Activated T-helper 17 cell treated with anti-CD3 and anti-CD28 coated beads, Interleukin-2, amount 50 U/mL, for 72 hours (primary cell): ENCODE results near the gene PLPP4. TPM values are rescaled to one million over a fixed set of nuclear protein-coding genes. Genes with fewer than 3 reads are reported as not detected.

ENCODE experiments used
- ATAC-seq: fragments of 150-1000 bp; cut with Tn5 transposase; replicated peaks from 2 replicates; pipeline ENCODE4 v1.10.0; 2021; ENCODE audit warnings: mild to moderate bottlenecking, moderate library complexity
- H3K27ac Mint-ChIP-seq: one replicate; pipeline ENCODE4 v1.8.0; 2022; ENCODE audit warnings: mixed read lengths
- H3K27me3 Mint-ChIP-seq: one replicate; pipeline ENCODE4 v1.8.0; 2022; ENCODE audit warnings: mixed read lengths
- H3K36me3 Mint-ChIP-seq: one replicate; pipeline ENCODE4 v1.8.0; 2022; ENCODE audit warnings: low read depth, mild to moderate bottlenecking, mixed read lengths
- H3K4me1 Mint-ChIP-seq: one replicate; pipeline ENCODE4 v1.8.0; 2022; ENCODE audit warnings: mixed read lengths
- H3K4me3 Mint-ChIP-seq: one replicate; pipeline ENCODE4 v1.8.0; 2022; ENCODE audit warnings: mild to moderate bottlenecking, mixed read lengths
- H3K9me3 Mint-ChIP-seq: one replicate; pipeline ENCODE4 v1.8.0; 2022; ENCODE audit warnings: mixed read lengths
- total RNA-seq, 2 donors: library from RNA; stranded (reverse); gene quantifications; one replicate each; pipeline ENCODE4 v1.2.3, GENCODE V29; 2022

The PLPP4 gene
- not detected for total RNA-seq

- no peak within 1 kb of the TSS for H3K27ac Mint-ChIP-seq
- H3K9me3 Mint-ChIP-seq: no peaks in the 10 kb centered on the region
- no peak for ATAC-seq
- no peak within 1 kb of the TSS for H3K4me3 Mint-ChIP-seq
- no peaks in the 10 kb centered on the region for H3K4me1 Mint-ChIP-seq
- H3K27me3 Mint-ChIP-seq: peaks cover 22% of the 10 kb centered on the region
- no peaks in the 10 kb centered on the region for H3K36me3 Mint-ChIP-seq
Observed at GRCh38 chr10:120456626-120457430, at the start of gene PLPP4. PLPP4 (plus strand) TSS chr10:120457227; CDS start chr10:120457306, 79 bp downstream.

GRCh38 chr10:120409816-120410215, 47.2 kb upstream of the PLPP4 start:
- H3K4me1 Mint-ChIP-seq: no peaks in the 10 kb centered on the region
- no peaks in the 10 kb centered on the region for H3K9me3 Mint-ChIP-seq
- H3K36me3 Mint-ChIP-seq: no peaks in the 10 kb centered on the region
- H3K27ac Mint-ChIP-seq: no peak overlapping the region
- no peak for ATAC-seq
- H3K27me3 Mint-ChIP-seq: peaks cover 13% of the 10 kb centered on the region
- H3K4me3 Mint-ChIP-seq: no peak overlapping the region

GRCh38 chr10:120414946-120415345, 42.1 kb upstream of the PLPP4 start:
- Mint-ChIP-seq H3K9me3 (no peaks in the 10 kb centered on the region), H3K4me1 (no peaks in the 10 kb centered on the region), H3K4me3 (no peak overlapping the region), H3K27ac (no peak overlapping the region), H3K27me3 (peaks cover 4% of the 10 kb centered on the region), H3K36me3 (no peaks in the 10 kb centered on the region)
- no peak for ATAC-seq

GRCh38 chr10:120415709-120416330, 41.2 kb upstream of the PLPP4 start:
- no peak for ATAC-seq
- Mint-ChIP-seq H3K36me3 (no peaks in the 10 kb centered on the region), H3K27ac (no peak overlapping the region), H3K9me3 (no peaks in the 10 kb centered on the region), H3K4me3 (no peak overlapping the region), H3K27me3 (peaks cover 3% of the 10 kb centered on the region), H3K4me1 (no peaks in the 10 kb centered on the region)

GRCh38 chr10:120420421-120420820, 36.6 kb upstream of the PLPP4 start:
- Mint-ChIP-seq H3K4me3 (no peak overlapping the region), H3K9me3 (peaks cover 4% of the 10 kb centered on the region), H3K4me1 (no peaks in the 10 kb centered on the region), H3K27ac (no peak overlapping the region), H3K27me3 (no peaks in the 10 kb centered on the region), H3K36me3 (no peaks in the 10 kb centered on the region)
- ATAC-seq: no peak

- H3K9me3 Mint-ChIP-seq: peaks cover 4% of the 10 kb centered on the region
- no peaks in the 10 kb centered on the region for H3K36me3 Mint-ChIP-seq
- no peaks in the 10 kb centered on the region for H3K4me1 Mint-ChIP-seq
- no peak for ATAC-seq
- peaks cover 4% of the 10 kb centered on the region for H3K27me3 Mint-ChIP-seq
- H3K4me3 Mint-ChIP-seq: no peak overlapping the region
- no peak overlapping the region for H3K27ac Mint-ChIP-seq
Observed at GRCh38 chr10:120421250-120421649, 35.8 kb upstream of the PLPP4 start.

- Mint-ChIP-seq H3K27ac (no peak overlapping the region), H3K27me3 (peaks cover 5% of the 10 kb centered on the region), H3K9me3 (peaks cover 4% of the 10 kb centered on the region), H3K4me1 (no peaks in the 10 kb centered on the region), H3K36me3 (no peaks in the 10 kb centered on the region), H3K4me3 (no peak overlapping the region)
- ATAC-seq: no peak
Observed at GRCh38 chr10:120422457-120422856, 34.6 kb upstream of the PLPP4 start.

- Mint-ChIP-seq H3K36me3 (no peaks in the 10 kb centered on the region), H3K27ac (no peak overlapping the region), H3K9me3 (peaks cover 4% of the 10 kb centered on the region), H3K27me3 (peaks cover 5% of the 10 kb centered on the region), H3K4me1 (no peaks in the 10 kb centered on the region), H3K4me3 (no peak overlapping the region)
- ATAC-seq: no peak
Observed at GRCh38 chr10:120423431-120424197, 33.4 kb upstream of the PLPP4 start.

- H3K36me3 Mint-ChIP-seq: no peaks in the 10 kb centered on the region
- H3K27ac Mint-ChIP-seq: no peak overlapping the region
- no peaks in the 10 kb centered on the region for H3K4me1 Mint-ChIP-seq
- peaks cover 4% of the 10 kb centered on the region for H3K9me3 Mint-ChIP-seq
- no peak overlapping the region for H3K4me3 Mint-ChIP-seq
- no peak for ATAC-seq
- peaks cover 5% of the 10 kb centered on the region for H3K27me3 Mint-ChIP-seq
Observed at GRCh38 chr10:120424198-120424464, 32.9 kb upstream of the PLPP4 start.

GRCh38 chr10:120426306-120426705, 30.7 kb upstream of the PLPP4 start:
- Mint-ChIP-seq H3K9me3 (peaks cover 4% of the 10 kb centered on the region), H3K36me3 (no peaks in the 10 kb centered on the region), H3K4me3 (no peak overlapping the region), H3K27me3 (peaks cover 17% of the 10 kb centered on the region), H3K4me1 (no peaks in the 10 kb centered on the region), H3K27ac (no peak overlapping the region)
- ATAC-seq: no peak

- no peak for ATAC-seq
- no peak overlapping the region for H3K27ac Mint-ChIP-seq
- H3K4me1 Mint-ChIP-seq: no peaks in the 10 kb centered on the region
Observed at GRCh38 chr10:120428754-120429153, 28.3 kb upstream of the PLPP4 start.

GRCh38 chr10:120429395-120429794, 27.6 kb upstream of the PLPP4 start:
- no peaks in the 10 kb centered on the region for H3K9me3 Mint-ChIP-seq
- H3K27ac Mint-ChIP-seq: no peak overlapping the region
- no peaks in the 10 kb centered on the region for H3K4me1 Mint-ChIP-seq
- peaks cover 32% of the 10 kb centered on the region for H3K27me3 Mint-ChIP-seq
- no peak for ATAC-seq
- H3K4me3 Mint-ChIP-seq: no peak overlapping the region
- H3K36me3 Mint-ChIP-seq: no peaks in the 10 kb centered on the region

More at GRCh38 chr10:120428754-120429153, 28.3 kb upstream of the PLPP4 start:
- Mint-ChIP-seq H3K4me3 (no peak overlapping the region), H3K9me3 (no peaks in the 10 kb centered on the region), H3K36me3 (no peaks in the 10 kb centered on the region), H3K27me3 (peaks cover 32% of the 10 kb centered on the region)

- H3K27ac Mint-ChIP-seq: no peak overlapping the region
- no peaks in the 10 kb centered on the region for H3K4me1 Mint-ChIP-seq
- no peak for ATAC-seq
- H3K9me3 Mint-ChIP-seq: peaks cover under 1% of the 10 kb centered on the region
- no peaks in the 10 kb centered on the region for H3K36me3 Mint-ChIP-seq
- H3K27me3 Mint-ChIP-seq: peaks cover 27% of the 10 kb centered on the region
- no peak overlapping the region for H3K4me3 Mint-ChIP-seq
Observed at GRCh38 chr10:120431251-120431651, 25.8 kb upstream of the PLPP4 start.

GRCh38 chr10:120432209-120432608, 24.8 kb upstream of the PLPP4 start:
- Mint-ChIP-seq H3K27me3 (peaks cover 26% of the 10 kb centered on the region), H3K4me1 (no peaks in the 10 kb centered on the region), H3K9me3 (peaks cover 8% of the 10 kb centered on the region), H3K27ac (no peak overlapping the region), H3K4me3 (no peak overlapping the region), H3K36me3 (no peaks in the 10 kb centered on the region)
- no peak for ATAC-seq

- Mint-ChIP-seq H3K36me3 (no peaks in the 10 kb centered on the region), H3K4me1 (no peaks in the 10 kb centered on the region), H3K27ac (no peak overlapping the region), H3K4me3 (no peak overlapping the region), H3K27me3 (peaks cover 26% of the 10 kb centered on the region), H3K9me3 (peaks cover 8% of the 10 kb centered on the region)
- ATAC-seq: no peak
Observed at GRCh38 chr10:120433141-120433540, 23.9 kb upstream of the PLPP4 start.
